Astrocyte of the spinal cord (primary cell): Measurements from ENCODE around the gene HMOX1.
"Not testable (repeated sequence)": the region's sequence is repeated elsewhere in the genome, so short reads cannot be mapped to it uniquely, and the experiment has no call there.

ENCODE experiments used
- DNase-seq: peaks from one replicate; pipeline ENCODE4 v3.0.0; 2011; ENCODE audit warnings: low read depth, low spot score
- H3K4me3 ChIP-seq: 2 replicates; pipeline ENCODE4 v1.5.1; 2011; ENCODE audit warnings: low read depth, mild to moderate bottlenecking, low read length, moderate library complexity
- CTCF ChIP-seq: IDR thresholded peaks from 2 replicates; pipeline ENCODE4 v1.5.1; 2012; ENCODE audit warnings: low read depth, mild to moderate bottlenecking, low read length, inconsistent platforms
- in situ Hi-C: cut with HindIII; loops from 2 replicates; pipeline ENCODE4 v1.10.0; 2017; ENCODE audit warnings: low sequenced_read_pairs

Gene HMOX1

GRCh38 chr22:35437049-35437448 lies 56.2 kb downstream of the HMOX1 start:
- no peak for TF ChIP-seq CTCF
- in situ Hi-C loops: no loop called here

GRCh38 chr22:35438673-35439364 lies 57.9 kb downstream of the HMOX1 start:
- in situ Hi-C loops, H3K4me3 ChIP-seq, DNase-seq: not testable (repeated sequence)

More at GRCh38 chr22:35437049-35437448, 56.2 kb downstream of the HMOX1 start:
- DNase-seq: no peak
- no peak overlapping the region for H3K4me3 ChIP-seq

- DNase-seq: no peak
- TF ChIP-seq CTCF: no peak
- in situ Hi-C loops: no loop called here
- no peak overlapping the region for H3K4me3 ChIP-seq
Measured at GRCh38 chr22:35439365-35439717, 58.4 kb downstream of the HMOX1 start.

GRCh38 chr22:35440129-35440528 lies 59.2 kb downstream of the HMOX1 start:
- no peak overlapping the region for H3K4me3 ChIP-seq
- DNase-seq: no peak
- in situ Hi-C loops: no loop called here
- TF ChIP-seq CTCF: no peak

GRCh38 chr22:35441489-35442100 lies 60.7 kb downstream of the HMOX1 start:
- in situ Hi-C loops: no loop called here
- DNase-seq: no peak
- no peak for TF ChIP-seq CTCF
- no peak overlapping the region for H3K4me3 ChIP-seq

GRCh38 chr22:35442471-35442870 lies 61.6 kb downstream of the HMOX1 start:
- DNase-seq: no peak
- H3K4me3 ChIP-seq: no peak overlapping the region
- in situ Hi-C loops: no loop called here
- no peak for TF ChIP-seq CTCF

GRCh38 chr22:35443338-35443737 lies 62.4 kb downstream of the HMOX1 start:
- no peak for DNase-seq
- in situ Hi-C loops: no loop called here
- TF ChIP-seq CTCF: no peak
- no peak overlapping the region for H3K4me3 ChIP-seq
